ENCODE results near the gene IFT172.
"Not testable (repeated sequence)": the region's sequence is repeated elsewhere in the genome, so short reads cannot be mapped to it uniquely, and the experiment has no call there.

IFT172 gene

DNA sequence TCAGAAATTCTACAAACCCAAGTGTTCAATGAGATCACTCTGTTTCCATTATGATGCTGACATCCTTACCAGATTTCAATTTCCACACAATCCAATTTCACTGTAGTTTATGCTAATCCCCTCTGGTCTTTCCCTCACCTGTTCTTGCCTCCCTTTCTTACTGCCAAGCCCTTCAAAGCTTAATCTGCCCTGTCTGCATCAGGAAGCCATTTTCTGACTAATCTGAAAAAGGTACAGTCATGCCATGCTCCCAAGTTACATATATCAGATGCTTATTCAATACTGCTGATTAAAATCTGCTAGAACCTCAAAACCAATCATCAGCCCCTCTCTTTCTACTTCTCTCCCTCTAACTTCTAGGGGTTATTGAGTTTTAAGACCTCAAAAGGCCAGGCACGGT lies 38.4 kb downstream of the IFT172 start:
- DNase-seq (ENCODE audit: low spot score in 2 of 2) = no peak
- Mint-ChIP-seq H3K27ac (no peak overlapping the region), H3K4me3 (no peak overlapping the region), H3K36me3 (peaks cover 21% of the 10 kb centered on the region), H3K4me1 (no peaks in the 10 kb centered on the region), H3K9me3 (no peaks in the 10 kb centered on the region)
- peak; percentile 83 for ATAC-seq

DNA sequence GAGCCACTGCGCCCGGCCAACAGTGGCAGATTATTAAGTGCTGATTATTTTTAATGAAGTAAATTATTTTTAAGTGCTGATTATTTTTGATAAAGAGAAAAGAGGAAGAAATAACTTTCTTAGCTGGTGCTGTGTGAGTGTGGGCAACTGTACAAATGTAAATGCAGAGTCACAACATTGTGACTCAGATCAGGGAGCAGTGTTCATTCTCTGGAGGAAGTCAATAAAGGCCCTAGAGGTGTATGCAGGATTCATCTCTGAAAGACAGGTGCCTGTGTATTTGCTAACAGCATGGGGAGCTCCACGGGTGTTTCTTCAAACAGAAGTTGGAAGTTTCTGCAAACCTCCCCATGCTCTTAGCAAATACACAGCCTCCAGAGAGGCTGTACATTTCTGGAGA lies 41.2 kb downstream of the IFT172 start:
- no peak overlapping the region for H3K4me3 Mint-ChIP-seq

DNA sequence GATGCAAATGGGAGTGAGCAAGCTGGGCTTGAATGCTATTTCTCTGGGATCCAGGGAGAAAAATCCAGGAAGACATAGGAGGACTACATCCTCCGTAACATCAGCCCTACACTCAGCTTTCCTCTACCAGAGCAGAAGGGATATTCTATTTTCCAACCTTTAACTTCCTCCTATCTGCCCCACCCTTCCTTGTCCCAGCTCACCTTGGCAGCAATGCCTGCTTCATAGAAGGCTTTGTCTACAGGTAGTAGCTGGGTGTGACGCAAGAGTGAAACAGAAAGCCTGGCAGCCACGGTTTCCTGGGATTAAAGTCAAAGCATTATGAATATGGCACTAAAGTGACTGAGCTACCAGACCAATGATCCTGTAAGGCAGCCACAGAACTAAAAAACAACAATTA lies 43.5 kb downstream of the IFT172 start:
- ATAC-seq (no peak), DNase-seq (ENCODE audit: low spot score in 2 of 2) (no peak)
- H3K9me3 Mint-ChIP-seq = no peaks in the 10 kb centered on the region
- H3K36me3 Mint-ChIP-seq = peaks cover 45% of the 10 kb centered on the region
- peaks cover 5% of the 10 kb centered on the region for H3K4me1 Mint-ChIP-seq
- H3K4me3 Mint-ChIP-seq = no peak overlapping the region
- H3K27ac Mint-ChIP-seq = no peak overlapping the region

More for the DNA sequence above, 41.2 kb downstream of the IFT172 start:
- Mint-ChIP-seq H3K36me3 (peaks cover 28% of the 10 kb centered on the region), H3K9me3 (no peaks in the 10 kb centered on the region), H3K4me1 (no peaks in the 10 kb centered on the region), H3K27ac (no peak overlapping the region)
- ATAC-seq (no peak), DNase-seq (ENCODE audit: low spot score in 2 of 2) (no peak)

DNA sequence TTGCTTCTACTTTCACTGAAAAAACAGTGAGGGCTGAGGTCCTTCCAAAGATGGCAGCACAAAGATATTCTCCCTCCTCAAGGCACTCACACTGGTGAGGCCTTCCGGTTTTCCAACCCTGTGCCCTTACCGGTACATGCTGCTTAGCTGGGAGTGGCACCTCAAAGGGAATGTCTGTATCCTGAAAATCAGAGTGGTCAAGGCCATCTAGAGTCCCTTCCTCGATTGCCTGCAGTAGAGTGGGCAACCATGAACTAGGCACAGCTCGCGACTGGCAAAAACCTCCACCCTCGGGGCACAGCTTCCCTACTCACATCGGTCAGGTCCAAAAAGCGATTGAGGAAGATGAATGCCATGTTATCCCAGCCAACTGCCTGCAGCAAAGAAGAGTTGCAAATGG lies 43.9 kb downstream of the IFT172 start:
- DNase-seq (ENCODE audit: low spot score in 2 of 2) (no peak), ATAC-seq (no peak)
- H3K9me3 Mint-ChIP-seq = no peaks in the 10 kb centered on the region
- H3K4me3 Mint-ChIP-seq = no peak overlapping the region
- peaks cover 49% of the 10 kb centered on the region for H3K36me3 Mint-ChIP-seq
- peaks cover 5% of the 10 kb centered on the region for H3K4me1 Mint-ChIP-seq
- no peak overlapping the region for H3K27ac Mint-ChIP-seq

DNA sequence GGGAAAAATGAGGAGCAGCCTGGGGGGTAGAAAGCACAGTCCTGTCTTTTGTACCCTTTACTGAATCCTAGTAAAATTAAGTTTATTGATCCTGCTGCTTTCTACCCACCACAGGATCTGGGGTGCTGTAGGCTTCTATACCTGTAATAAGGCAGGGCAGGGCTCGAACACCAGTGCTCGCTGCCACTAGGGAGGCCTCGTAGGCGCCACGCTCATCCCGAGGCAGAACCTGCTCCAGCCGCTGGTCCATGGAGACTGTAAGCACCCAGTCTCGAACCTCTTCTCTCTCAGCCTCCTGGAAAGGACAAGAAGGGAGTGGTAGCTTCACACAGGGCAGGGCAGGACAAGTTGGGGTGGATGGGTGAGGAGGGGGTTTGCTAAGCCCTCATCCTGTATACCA lies 44.4 kb downstream of the IFT172 start:
- Mint-ChIP-seq H3K4me3 (no peak overlapping the region), H3K27ac (no peak overlapping the region), H3K4me1 (peaks cover 5% of the 10 kb centered on the region), H3K36me3 (peaks cover 54% of the 10 kb centered on the region), H3K9me3 (no peaks in the 10 kb centered on the region)
- ATAC-seq (no peak), DNase-seq (ENCODE audit: low spot score in 2 of 2) (no peak)

DNA sequence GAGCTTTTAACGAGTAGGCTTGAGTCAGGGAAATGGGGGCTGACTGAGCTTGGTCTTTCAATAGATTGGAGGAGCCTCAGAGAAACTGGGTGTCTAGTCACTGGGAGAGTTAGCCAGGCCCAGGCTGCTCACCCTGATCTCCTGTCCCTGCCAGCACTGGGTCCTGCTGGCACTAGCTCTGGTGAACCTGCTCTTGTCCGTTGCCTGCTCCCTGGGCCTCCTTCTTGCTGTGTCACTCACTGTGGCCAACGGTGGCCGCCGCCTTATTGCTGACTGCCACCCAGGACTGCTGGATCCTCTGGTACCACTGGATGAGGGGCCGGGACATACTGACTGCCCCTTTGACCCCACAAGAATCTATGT lies 46.6 kb downstream of the IFT172 start:
- H3K27ac Mint-ChIP-seq = peak overlapping the region; percentile 76
- H3K4me3 Mint-ChIP-seq = no peak overlapping the region
- H3K36me3 Mint-ChIP-seq = peaks cover 70% of the 10 kb centered on the region
- no peak for DNase-seq (ENCODE audit: low spot score in 2 of 2)
- H3K9me3 Mint-ChIP-seq = no peaks in the 10 kb centered on the region
- no peak for ATAC-seq
- peaks cover 5% of the 10 kb centered on the region for H3K4me1 Mint-ChIP-seq

DNA sequence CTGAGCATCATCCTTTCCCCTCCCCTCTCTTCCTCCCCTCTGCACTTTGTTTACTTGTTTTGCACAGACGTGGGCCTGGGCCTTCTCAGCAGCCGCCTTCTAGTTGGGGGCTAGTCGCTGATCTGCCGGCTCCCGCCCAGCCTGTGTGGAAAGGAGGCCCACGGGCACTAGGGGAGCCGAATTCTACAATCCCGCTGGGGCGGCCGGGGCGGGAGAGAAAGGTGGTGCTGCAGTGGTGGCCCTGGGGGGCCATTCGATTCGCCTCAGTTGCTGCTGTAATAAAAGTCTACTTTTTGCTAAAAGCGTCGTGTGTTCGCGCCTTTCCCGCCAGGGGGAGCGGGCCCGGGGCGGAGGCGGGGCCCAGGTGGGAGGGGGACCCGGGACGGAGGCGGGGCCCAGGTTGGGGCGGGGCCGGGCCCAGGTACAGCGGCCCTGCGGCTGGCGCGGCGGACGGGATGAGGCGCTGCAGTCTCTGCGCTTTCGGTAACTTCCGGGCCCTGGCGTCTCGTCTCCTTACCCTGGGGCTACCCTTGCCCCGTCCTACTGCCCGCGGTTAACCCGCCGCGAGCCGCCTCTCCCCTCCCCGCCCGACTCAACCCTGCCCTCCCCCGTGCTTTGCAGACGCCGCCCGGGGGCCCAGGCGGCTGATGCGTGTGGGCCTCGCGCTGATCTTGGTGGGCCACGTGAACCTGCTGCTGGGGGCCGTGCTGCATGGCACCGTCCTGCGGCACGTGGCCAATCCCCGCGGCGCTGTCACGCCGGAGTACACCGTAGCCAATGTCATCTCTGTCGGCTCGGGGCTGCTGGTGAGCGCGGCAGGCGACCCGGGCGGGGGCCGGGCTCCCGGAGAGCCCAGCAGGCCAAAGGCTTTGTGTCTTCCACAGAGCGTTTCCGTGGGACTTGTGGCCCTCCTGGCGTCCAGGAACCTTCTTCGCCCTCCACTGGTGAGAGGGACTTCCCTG lies 47.3 kb downstream of the IFT172 start, which contains the start of gene KRTCAP3:
KRTCAP3 (plus strand) TSS at position 424 of the 962 bp plus-strand sequence; CDS start at position 456, 32 bp downstream.
- Mint-ChIP-seq H3K9me3 (no peaks in the 10 kb centered on the region), H3K27ac (peak within 1 kb of the TSS; percentile 76), H3K36me3 (peaks cover 73% of the 10 kb centered on the region), H3K4me1 (peaks cover 5% of the 10 kb centered on the region), H3K4me3 (no peak within 1 kb of the TSS)
- DNase-seq (ENCODE audit: low spot score in 2 of 2) = no peak
- peak; percentile 50 for ATAC-seq

DNA sequence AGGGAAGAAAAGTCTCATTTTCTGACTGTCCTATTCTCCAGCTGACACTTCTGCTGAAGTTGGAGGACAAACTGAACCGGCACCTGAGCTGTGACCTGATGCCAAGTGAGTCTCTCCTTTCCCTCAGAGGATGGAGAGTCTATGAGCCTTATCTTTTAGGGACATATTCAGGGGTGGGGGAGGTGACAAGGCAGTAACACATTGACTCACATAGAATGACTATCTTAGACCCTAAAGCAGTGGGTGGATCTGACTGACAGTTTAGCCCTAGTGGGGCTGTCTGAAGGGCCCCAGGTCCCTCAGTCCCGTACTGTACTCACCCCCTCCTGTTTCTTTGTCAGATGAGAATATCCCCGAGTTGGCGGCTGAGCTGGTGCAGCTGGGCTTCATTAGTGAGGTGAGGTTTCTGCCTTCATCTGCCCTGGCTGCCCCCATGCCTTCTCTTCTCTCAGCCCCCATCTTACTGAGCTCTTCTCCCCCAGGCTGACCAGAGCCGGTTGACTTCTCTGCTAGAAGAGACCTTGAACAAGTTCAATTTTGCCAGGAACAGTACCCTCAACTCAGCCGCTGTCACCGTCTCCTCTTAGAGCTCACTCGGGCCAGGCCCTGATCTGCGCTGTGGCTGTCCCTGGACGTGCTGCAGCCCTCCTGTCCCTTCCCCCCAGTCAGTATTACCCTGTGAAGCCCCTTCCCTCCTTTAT lies 48.2 kb downstream of the IFT172 start:
- DNase-seq (ENCODE audit: low spot score in 2 of 2) = no peak
- peaks cover 81% of the 10 kb centered on the region for H3K36me3 Mint-ChIP-seq
- H3K27ac Mint-ChIP-seq = peak overlapping the region; percentile 17
- H3K9me3 Mint-ChIP-seq = no peaks in the 10 kb centered on the region
- no peak overlapping the region for H3K4me3 Mint-ChIP-seq
- peaks cover 5% of the 10 kb centered on the region for H3K4me1 Mint-ChIP-seq
- peak; percentile 44 for ATAC-seq

DNA sequence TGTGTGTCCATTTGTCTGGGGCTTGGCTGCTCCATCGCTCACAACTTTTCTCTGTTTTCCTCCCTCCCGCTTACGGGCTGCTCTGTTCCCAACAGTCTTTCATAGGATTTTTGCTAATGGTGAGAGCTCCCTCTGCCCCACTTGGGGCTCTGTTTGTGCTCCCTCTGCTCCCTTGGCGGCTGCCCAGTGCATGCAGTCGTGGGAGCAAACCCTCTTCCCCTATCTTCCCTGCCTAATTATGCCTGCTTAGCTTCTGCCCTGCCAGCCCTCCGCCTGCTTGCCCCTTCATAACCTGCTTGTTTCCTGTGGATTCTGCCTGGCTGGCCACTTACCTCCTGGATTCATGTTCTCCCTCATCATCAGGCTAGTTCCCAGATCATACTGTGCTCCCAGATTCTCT lies 53.9 kb downstream of the IFT172 start:
- Mint-ChIP-seq H3K4me3 (no peak overlapping the region), H3K9me3 (no peaks in the 10 kb centered on the region), H3K27ac (peak overlapping the region; percentile 80), H3K4me1 (peaks cover 23% of the 10 kb centered on the region), H3K36me3 (peaks cover 100% of the 10 kb centered on the region)
- DNase-seq (ENCODE audit: low spot score in 2 of 2) (no peak), ATAC-seq (no peak)

DNA sequence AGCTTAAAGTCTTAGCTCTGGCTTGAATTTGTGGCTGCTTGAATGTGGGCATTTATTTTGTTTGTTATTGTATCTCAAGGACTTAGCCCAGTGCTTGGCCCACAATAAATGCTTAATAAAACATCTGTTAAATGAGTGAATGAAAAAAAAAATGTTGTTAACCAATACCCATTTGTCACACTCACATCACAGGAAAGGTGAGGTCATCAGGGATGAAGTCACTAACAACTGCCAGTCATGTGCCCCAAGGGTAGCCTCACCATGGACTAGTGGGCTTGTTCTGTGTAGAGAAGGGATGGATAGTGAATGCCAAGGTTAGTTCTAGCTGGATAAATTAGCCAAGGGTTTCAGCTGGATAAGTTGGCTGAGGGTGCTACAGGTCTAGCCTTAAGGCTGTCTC lies 58.1 kb downstream of the IFT172 start:
- peak; percentile 60 for ATAC-seq

DNA sequence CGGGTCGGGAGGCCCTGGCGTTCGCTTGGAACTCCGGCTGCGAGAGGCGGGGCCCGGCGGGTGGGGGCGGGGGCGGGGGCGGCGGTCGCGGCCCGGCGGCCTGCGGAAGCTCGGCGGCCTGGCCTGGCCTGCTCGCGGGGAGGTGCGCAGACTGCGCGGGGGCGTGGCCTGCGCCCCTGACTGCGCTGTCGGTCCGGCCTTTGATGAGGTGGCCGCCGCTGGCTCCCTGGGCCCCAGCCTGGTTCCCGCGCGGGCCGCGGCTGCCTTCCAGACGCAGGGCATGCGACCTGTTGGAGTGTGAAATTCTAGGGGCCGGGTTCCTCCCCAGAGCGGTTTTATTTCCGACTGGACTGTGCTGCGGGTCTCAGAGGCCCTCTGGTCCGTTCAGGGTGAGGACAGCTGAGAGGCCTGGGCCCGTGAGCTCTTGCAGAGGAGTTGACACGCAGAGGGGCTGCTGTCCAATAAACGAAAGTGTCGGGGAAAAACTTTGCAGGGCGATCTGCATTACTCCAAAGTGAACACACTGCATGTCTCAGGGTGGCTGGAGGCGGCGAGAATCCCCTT lies 60.5 kb downstream of the IFT172 start:
- Mint-ChIP-seq H3K9me3 (no peaks in the 10 kb centered on the region), H3K4me1 (peaks cover 42% of the 10 kb centered on the region), H3K27ac (peak overlapping the region; percentile 95), H3K36me3 (peaks cover 55% of the 10 kb centered on the region), H3K4me3 (peak overlapping the region; percentile 94)
- DNase-seq (ENCODE audit: low spot score in 2 of 2) = peak; percentile 68 to 89
- ATAC-seq = peak; percentile 88

More for the DNA sequence above, 58.1 kb downstream of the IFT172 start:
- Mint-ChIP-seq H3K36me3 (peaks cover 78% of the 10 kb centered on the region), H3K9me3 (no peaks in the 10 kb centered on the region), H3K4me1 (peaks cover 46% of the 10 kb centered on the region), H3K4me3 (peak overlapping the region; percentile 94), H3K27ac (peak overlapping the region; percentile 92)
- DNase-seq (ENCODE audit: low spot score in 2 of 2) = peak in 1 of 2 donors; percentile 14

DNA sequence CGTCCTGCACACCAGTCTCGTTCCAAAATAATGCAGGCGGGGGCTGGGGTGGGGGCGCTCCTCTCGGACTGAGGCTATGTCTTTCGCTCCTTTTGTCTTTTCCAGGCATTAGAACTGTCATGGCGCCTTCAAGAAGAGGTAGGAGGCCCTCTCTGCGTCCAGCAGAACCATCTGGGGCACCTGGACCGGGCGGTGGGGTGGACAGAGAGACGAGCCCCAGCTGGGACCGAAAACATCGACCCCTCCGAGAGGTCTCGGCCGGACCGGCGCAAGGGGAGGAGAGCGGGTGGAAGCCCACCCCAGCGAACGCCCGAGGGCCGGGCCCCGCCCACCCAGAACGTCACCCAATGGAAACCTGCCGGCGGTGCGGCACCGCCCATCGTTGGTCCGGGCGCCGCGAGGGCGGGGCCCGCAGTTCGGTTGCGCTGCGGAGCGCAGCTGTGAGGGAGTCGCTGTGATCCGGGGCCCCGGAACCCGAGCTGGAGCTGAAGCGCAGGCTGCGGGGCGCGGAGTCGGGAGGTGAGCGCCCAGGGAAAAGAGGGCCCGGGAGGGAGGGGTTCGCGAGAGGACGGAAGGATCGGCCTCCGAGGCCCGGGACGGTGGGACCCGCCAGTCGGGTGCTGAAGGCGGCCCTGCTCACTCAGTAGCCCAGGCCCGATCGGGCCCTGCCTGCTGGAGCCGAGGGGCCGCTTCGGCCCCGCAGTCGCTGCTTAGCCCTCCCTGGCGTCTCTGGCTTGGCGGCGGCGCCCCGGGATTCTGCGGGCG lies 61.1 kb downstream of the IFT172 start, which contains the start of gene NRBP1:
NRBP1 (plus strand) TSS at position 419 of the 765 bp plus-strand sequence. CDS start 4,643 bp downstream, outside the sequence.
- ATAC-seq = peak; percentile 91
- Mint-ChIP-seq H3K36me3 (peaks cover 48% of the 10 kb centered on the region), H3K4me1 (peaks cover 37% of the 10 kb centered on the region), H3K9me3 (no peaks in the 10 kb centered on the region), H3K27ac (peak within 1 kb of the TSS; percentile 95), H3K4me3 (peak within 1 kb of the TSS; percentile 94)
- DNase-seq (ENCODE audit: low spot score in 2 of 2) = peak; percentile 90 to 96

DNA sequence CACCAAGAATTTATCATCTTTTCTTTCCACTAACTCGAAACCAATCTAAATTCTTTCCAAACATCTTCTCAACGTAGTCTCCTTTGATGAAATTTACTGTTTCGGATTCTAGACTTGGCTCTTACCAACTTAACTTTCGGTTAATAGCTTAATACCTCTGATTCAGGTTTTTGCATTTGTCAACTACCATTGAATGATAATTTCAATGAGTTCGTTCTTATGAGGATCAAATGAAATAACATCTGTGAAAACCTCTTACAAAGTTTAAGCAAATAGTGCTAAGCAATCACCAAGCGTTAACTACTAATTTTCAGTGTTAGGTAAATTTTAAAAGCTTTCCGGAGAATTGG lies 61.7 kb downstream of the IFT172 start:
- peaks cover 32% of the 10 kb centered on the region for H3K4me1 Mint-ChIP-seq
- ATAC-seq (no peak), DNase-seq (ENCODE audit: low spot score in 2 of 2) (no peak)
- peak overlapping the region; percentile 94 for H3K4me3 Mint-ChIP-seq
- no peaks in the 10 kb centered on the region for H3K9me3 Mint-ChIP-seq
- H3K36me3 Mint-ChIP-seq = peaks cover 43% of the 10 kb centered on the region
- peak overlapping the region; percentile 95 for H3K27ac Mint-ChIP-seq

DNA sequence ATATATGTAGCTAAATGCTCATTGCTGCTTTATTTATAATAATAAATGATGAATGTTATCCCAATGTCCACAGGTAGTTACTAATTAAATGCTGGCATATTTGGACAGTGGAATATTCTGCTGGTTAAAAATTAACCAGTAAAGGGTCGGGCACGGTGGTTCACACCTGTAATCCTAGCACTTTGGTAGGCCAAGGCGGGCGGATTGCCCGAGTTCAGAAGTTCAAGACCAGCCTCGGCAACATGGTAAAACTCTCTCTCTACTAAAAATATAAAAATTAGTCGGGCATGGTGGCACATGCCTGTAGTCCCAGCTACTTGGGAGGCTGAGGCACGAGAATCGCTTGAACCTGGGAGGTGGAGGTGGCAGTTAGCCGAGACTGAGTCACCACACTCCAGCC lies 64.5 kb downstream of the IFT172 start:
- H3K36me3 Mint-ChIP-seq = peaks cover 15% of the 10 kb centered on the region
- H3K4me1 Mint-ChIP-seq = peaks cover 17% of the 10 kb centered on the region
- H3K27ac Mint-ChIP-seq; H3K9me3 Mint-ChIP-seq; ATAC-seq; DNase-seq (ENCODE audit: low spot score in 2 of 2); H3K4me3 Mint-ChIP-seq: not testable (repeated sequence)

DNA sequence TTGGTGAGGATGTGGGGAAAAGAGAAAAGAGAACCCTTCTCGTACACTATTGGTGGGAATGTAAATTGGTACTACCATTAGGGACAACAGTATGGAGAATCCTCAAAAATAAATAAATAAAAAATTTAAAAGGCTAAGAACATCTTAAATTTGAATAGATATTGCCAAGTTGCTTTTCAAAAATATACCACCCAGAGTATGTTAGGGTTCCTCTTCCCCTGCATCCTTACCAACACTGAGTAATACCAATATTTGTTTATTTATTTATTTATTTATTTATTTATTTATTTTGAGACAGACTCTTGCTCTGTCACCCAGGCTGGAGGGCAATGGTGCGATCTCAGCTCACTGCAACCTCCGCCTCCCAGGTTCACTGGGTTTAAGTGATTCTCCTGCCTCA lies 66.6 kb downstream of the IFT172 start:
- H3K4me1 Mint-ChIP-seq = peaks cover 6% of the 10 kb centered on the region
- no peaks in the 10 kb centered on the region for H3K9me3 Mint-ChIP-seq
- peaks cover under 1% of the 10 kb centered on the region for H3K36me3 Mint-ChIP-seq
- H3K27ac Mint-ChIP-seq = no peak overlapping the region
- no peak for ATAC-seq
- H3K4me3 Mint-ChIP-seq = no peak overlapping the region
- no peak for DNase-seq (ENCODE audit: low spot score in 2 of 2)

Data from stimulated activated effector memory CD8-positive, alpha-beta T cell treated with anti-CD3 and anti-CD28 coated beads, Interleukin-12 subunit alpha, Interleukin-12 subunit beta, amount 100 ng/mL, for 72 hours (primary cell).